T1000 (cell line): Measurements from ENCODE around the gene RPS6KC1.

ENCODE experiments used
- DNase-seq: peaks from one replicate; lab custom pipeline; 2025; ENCODE audit warnings: mixed read lengths; lab: John Stamatoyannopoulos, UW

RPS6KC1 gene

DNA sequence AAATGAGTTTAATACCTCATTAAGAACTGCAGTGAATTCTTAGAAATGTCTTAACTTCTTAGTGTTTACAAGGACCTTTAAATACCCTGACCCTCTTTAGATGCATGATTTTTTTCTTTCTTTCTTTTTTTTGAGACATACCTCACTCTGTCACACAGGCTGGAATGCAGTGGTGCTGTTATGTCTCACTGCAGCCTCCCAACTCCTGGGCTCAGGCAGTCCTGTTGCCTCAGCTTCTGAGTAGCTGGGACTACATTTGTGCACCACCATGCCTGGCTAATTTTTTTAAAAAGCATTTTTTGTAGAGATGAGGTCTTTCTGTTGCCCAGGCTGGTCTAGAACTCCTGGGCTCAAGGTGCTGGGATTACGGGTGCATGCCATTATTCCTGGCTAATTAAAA is 191.8 kb downstream of the RPS6KC1 start:
- no peak for DNase-seq

DNA sequence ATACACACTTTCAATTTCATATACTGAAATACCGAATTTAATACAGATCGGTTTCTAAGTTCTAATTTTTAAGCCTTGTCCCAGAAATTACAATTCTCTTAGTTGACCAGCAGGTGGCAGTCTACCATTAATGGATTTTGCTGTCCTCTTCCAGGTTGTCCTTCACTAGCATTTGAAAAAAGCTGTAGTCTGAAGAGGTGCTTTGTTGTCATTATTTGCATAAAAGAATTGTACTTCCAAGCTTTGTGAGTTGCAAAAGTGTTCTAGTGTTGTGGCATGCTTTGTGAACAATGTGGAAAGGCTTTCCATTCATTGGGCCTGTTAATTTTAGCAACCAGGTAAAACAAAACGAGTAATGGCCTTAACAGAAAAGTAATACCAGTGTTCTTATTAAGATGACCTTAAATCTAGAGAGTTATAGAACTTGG is 193.6 kb downstream of the RPS6KC1 start:
- DNase-seq, result no peak

DNA sequence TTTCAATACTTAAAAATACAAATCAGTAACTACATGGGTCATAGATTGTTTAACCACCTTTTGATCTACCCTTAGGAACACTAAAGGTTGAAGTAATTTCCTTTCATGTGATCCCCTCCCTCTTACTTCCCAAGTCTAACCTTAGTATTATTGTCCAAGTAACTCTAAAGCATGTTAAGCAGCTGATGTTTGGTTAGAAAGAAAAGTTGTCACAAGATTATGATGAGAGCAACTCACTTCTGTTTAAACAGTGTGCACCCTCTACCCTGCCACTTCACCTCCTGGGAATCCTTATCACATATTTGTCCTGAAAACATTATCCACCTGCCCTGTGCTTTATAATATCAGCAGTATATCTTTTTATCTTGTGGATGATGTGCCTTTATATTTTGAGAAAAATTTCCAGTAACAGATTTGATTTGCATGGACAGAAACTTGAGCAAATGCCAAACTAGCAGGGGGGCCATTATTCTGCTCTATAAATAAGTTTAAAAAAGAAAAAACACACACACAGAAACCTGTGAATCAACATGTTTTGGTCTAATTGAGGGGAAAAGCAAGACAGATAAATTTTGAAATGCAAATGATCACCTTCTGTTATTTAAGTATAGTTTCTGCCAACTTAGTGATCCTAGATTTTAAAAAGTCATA is 194.3 kb downstream of the RPS6KC1 start:
- no peak for DNase-seq

DNA sequence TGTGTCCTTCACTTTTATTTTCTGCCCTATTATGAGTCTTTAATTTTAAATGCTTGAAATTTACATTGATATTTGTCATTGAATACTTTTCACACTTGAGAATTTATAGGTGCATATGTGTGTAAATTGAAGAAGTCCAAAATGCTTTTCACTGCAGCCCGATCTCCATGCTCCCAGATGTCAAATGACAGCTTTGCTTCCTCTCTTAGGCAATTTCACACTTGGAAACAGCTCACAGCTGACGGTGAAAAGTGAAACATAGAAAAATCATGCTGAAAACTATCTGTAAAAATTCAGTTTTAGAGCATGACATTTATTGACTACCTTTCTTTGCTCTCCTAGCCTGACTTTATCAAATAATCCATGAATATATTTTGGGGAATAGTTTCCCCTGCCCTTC is 196.0 kb downstream of the RPS6KC1 start:
- no peak for DNase-seq

DNA sequence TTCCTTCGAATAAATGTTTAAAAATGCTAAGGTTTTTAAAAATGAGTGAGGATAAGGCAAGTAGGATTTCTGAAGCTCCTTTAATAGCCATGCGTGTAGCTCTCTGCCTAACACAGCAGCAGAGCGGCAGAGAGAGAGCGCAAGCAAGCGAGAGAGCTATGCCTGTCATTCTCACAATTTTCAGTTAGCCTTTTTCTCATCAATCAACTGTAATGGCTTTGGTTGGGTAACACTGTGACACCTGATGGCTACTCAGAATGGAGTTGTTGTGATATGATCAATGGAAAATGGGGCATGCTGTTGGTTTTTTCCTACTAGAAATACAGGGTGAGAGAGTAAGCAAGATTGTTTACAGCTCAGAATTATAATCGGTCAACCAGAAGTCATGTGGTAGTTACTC is 198.4 kb downstream of the RPS6KC1 start:
- no peak for DNase-seq

DNA sequence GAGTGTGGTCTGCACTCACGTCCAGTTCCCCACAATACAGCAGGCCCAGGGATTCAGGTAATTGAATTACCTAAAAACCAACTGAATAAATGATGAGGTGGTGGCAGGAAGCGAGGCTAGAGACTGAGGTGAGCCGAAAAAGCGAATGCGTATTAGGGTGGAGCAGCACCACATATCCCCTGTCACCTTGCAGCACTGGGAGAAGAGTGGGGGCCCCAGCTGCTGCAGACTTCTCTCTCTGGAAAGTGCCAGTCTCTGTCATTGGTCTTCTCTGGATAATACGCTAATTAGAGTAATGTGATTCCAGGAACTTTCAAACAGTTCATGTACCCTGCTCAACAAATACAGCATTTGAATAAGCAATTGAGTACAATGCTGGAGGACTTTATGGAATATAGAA is 199.0 kb downstream of the RPS6KC1 start:
- no peak for DNase-seq

DNA sequence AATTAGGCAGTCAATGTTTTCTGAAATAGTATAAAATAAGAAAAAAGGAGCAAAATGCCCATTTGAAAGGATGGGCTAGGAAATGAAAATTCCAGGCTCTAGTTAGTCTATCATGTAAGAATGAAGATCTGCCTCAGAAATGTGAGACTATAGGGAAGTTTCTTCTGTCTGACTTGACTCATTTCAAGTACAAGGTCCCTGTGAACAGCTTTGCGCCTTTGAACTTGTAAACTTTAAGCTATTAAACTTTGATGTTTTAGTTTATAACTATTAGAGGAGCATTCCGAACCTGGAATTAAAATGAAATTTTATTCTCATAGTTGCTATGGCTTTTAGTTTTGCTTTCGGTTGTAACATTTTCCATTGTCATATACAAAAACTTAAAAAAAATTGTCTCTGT is 199.4 kb downstream of the RPS6KC1 start:
- no peak for DNase-seq

DNA sequence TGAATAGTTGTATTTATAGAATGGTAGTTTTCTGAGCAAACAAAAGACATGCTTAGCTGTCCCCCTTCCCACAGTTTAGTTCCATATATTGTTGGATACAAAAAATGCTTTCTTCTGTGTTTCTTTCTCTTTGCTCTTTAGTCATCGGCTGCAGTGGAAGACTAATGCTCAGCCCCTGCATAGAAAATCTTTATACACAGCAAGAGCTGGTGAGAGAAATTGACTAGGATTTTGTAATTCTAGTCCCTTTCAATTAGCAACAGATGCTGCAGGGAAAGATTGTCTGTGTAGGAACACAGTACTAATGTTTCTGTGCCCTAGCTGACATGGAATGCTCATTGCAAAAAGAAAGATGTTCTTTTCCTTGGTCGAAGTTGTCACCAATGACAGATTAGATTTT is 200.9 kb downstream of the RPS6KC1 start:
- no peak for DNase-seq

DNA sequence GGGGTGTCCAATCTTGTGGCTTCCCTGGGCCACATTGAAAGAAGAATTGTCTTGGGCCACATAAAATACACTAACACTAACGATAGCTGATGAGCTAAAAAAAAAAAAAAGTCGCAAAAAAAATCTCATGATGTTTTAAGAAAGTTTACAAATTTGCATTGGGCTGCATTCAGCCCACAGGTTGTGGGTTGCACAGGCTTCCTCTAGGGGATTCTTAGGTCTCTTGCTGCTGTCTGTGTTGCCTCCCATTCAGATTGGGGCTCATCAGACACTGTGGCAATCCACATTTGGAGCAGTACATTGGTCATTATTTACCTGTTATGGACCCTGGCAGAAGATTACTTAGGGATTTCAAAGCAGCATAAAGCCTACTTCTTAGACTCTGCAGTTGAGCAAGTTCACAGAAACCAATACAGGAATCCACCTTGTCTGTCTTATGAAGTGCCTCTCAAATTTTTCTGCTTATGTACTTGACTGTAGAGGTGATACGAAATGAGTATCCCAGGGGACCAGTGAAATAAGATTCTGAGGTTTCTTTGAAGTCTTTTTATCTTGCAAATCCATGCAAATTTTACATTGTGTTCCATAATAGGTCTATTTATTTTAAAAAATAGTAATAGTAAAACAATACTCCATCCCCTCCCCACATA is 205.5 kb downstream of the RPS6KC1 start:
- DNase-seq, result no peak

DNA sequence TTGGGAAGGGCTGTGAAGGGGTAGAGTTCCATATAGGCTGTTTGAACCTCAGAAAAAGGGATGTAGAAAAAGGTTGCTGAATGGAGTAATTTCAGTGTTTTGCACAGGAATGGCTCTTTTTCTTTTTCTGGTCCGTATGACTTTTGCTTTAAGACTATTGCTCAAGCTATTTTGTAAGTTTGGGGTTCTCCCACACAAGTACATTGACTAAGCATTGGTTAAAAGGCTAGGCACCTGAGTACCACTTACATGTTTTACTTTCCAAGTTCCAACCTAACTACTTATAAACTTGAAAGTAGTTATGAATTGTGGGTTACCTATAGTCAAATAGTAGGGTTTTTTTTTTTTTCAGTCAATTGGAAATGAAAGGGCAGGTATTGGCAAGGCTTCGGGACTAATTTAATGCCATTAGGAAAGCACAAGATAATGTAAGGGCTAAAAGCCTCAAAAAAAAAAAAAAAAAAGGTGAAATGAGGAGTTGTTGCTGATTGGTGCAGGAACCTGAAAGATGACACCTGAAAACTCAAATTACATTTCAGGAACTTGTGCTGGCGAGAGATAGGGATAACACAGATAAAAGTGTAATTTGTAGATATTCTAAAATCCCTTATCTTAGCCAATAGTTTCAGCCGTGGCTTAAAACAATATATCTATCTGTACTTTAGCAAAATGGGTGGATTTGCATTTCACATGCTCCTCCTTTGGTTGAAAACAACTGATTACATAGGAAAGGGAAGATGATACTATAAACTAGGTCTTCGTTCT is 209.5 kb downstream of the RPS6KC1 start:
- DNase-seq, result no peak

DNA sequence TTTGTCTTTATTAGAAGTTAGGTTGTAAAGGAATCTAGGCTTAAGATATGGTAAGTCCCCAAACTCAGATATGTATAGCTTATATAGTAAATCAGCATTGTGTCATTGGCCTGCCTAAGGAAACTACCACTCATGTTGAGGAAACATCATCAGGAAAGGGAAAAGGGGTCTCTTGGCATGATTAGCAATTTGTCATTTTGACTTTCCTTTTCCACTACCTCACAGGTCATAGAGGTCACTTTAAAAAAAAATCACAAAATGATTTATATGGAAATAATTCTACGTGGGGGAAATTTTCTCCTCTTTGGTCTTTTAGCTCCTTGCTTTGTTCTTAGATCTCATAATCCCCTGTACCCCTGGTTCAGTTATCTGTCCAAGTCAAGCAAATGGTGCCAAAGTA is 213.5 kb downstream of the RPS6KC1 start:
- no peak for DNase-seq

DNA sequence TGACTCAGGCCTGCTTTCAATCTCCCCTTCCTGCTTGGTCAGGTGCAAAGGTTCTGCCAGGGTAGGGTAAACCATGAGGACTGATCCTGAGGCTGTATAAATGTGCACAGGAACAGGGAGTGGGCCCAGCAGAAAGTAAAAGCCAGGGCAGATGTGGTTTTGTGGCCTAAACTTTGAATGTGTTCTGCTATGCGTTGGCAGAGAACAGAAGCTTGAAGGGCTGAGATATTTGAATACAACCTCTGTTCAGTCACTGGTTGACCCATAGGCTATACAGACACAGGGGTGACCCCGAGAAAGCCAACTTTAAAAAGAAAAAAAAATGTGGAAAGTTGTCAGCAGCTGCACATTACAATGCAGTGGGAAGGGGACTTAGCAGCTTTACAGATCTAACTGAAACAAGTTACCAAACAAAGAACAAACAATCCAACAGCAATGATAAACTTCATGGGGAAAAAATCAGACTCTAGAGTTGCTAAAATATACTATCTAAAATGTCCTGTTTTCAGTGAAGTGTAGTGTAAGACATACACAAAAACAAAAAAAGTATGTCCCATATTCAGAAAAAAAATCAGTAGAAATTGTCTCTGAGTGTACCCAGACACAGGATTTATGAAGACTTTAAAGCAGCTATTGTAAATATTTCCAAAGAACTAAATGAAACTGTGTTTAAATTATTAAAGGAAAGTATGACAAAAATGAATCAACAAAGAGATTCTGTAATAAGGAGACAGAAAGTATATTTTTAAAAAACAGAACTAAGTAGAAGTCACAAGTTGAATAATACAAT is 216.1 kb downstream of the RPS6KC1 start:
- DNase-seq, result no peak

DNA sequence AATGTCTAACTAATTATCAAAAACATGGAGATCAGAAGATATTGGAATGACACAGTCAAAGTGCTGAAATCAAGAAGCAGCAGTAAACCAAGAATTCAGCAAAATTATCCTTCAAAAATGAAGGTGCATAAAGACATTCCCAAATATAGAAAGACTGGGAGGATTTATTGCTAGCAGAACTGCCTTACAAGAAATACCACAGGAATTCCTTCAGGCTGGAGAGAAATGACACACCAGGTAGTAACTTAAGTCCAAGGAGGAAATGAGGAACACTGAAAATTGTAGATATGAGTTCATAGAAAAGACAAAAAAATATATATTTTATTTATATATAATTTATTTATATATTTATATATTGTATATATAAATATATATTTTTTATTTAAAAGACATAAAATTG is 217.2 kb downstream of the RPS6KC1 start:
- no peak for DNase-seq

DNA sequence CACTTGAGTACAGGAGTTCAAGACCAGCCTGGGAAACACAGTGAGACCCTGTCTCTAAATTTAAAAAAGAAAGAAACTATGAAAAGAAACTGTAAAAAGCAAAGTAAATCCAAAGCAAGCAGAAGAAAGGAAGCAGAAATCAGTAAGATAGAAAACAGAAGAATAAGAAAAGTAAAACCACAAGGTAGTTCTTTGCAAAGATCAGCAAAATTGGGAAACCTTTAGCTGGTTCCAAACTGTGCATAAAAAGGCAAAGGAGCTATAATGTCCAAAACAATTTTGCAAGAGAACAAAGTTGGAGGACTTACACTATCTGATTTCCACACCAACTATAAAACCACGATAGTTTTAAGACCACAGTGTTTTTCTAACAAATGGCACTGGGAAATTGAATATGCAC is 218.8 kb downstream of the RPS6KC1 start:
- DNase-seq, result no peak

DNA sequence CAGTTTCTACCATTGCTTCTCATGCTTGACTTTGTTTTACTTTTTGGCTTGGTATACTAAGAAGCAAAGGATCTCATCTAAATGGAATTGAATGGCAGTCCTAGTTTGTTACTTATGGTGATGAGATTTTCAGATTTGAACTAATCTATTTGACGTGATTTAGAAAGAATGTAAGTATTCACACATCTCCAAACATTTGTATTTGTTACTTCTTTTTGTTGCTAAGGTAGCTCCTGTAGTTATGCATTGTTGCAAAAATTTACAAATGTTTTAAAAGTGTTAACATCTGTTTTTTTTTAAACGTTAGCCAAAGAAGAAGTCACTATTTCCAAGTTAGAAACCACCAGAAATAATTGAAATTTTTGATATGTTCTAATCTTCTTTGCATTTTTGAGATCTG is 222.5 kb downstream of the RPS6KC1 start:
- no peak for DNase-seq

DNA sequence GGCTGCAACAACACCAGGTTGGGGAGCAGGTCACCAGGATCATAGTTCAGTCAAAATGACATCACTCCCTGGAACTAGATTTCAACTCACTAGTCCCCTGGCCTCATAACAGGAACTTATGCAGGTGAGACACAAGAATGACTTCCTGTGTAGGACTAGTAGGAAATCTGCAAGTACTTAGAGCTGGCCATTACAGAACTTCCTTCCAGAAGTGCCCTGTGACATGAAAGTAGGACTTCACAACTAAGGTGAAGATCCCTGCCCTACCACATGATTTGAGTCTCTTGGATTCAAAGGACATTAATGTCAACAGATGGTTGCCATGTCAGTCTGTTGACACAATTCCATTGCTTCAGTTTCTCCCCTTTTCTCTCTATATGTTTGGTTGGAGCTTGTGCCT is 223.1 kb downstream of the RPS6KC1 start:
- no peak for DNase-seq

DNA sequence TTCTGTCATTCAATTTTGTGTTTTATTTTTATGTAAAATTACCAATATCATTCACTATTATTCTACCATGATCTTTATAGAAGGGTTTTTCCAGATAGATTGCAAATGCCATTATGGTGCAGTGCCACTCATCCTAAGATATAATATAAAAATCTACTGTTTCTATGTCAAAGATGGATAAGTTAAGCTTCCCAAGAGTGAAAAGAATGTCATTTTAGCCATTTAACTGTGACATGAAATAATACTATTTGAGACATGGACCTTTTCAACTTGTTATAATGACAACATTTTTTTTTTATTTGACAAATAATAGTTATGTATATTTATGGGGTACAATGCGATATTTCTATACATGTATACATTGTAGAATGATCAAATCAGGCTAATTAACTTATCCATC is 224.3 kb downstream of the RPS6KC1 start:
- no peak for DNase-seq

DNA sequence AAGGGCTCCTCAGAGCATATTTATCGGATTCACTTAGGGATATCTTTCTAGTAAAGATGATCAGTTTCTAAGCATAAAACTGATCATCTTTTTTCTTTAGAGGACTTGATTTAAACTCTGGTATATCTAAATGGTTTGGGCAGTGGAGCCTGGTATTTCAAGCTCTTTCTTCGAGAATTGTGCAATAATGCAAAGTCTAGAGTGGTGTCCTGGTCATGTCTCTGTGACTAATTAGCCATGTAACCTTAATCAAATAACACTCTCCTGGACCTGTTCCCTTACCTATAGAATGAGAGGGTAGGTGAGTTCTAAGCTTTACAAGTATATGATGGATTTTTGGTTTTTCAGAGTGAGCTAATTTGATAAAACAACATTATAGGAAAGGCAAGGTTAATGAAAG is 225.2 kb downstream of the RPS6KC1 start:
- no peak for DNase-seq

DNA sequence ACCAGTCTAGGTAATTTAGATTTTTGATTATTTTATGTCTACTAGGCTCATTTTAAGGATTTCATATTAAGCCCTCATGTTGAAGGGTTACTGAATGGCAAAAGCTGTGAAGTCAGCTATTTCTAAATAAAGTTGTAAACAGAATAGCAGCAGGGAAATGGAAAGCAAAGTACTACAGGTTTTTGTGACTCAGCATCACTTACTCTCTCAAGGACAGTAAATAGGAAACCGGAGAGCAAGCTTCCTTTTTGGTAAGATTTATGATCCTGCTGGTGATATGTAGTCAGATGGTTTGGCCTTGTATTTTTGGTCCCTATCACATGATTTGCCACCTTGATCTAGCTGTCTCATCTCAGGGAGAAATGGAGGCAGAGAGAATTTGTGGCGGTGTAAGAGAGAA is 226.0 kb downstream of the RPS6KC1 start:
- no peak for DNase-seq

DNA sequence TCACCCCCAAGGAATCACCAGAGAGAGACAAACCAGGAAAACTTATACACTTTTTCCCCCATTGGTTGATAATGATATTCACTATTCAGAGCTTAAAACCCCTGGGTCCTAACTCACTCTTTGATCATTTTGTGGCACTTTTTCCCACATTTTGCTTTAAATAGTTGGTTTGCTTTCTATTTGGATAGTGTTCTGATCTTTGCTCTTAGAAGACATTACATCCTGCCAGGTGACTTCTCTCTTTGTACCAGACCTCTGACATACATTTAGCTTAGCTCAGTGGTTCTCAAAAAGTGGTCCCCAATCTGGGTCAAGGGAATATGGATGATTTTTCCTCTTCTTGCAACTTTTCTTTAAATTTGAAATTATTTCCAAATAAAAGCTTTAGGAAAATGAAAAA is 228.4 kb downstream of the RPS6KC1 start:
- no peak for DNase-seq

DNA sequence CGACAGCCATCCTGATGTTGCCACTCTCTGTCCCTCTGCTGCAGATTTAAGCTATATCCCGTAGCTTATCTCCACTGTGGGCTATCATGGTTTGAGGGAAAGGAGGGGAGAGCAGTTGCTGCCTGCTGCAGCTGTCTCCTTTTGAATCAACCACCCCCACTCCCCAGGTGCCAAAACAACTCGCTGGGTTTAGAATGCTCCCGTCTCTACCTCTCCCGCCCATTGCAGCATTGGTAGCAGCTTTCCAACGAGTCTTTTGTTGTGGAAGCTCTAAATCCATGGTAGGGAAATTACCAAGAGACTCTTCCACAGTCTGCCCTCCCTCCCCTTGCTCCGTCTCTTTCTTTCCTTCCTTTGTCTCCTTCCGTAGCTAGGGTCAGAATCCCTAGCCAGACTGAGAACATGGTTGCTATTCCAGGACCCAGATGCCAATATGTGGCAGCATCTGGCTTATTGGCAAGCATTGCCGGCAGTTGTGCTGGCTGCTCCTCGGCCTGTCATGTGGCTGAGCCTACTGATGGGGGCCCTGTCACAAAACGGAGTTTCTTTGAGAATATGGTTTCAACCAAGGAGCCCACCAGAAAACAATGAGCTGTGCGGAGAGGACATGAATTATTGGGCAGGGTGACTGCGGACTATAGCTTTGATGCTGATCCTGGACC is 230.7 kb downstream of the RPS6KC1 start:
- no peak for DNase-seq

DNA sequence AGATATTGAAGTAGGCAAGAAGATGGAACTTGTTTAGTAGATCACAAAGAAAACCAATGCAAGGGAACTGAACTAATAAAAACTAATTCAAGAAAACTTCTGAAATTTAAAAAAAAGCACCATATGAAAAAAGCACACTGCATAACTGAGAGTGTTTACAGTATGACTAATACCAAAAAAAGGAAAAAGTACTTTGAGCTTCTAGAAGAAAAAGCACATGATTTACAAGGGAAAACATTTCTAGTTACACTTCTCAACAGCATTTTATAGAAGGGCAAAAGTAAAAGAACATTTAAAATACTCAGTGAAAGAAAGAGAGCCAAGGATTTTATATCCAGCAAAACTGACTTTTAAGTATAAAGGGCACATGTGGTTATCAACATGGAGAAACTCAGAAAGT is 233.6 kb downstream of the RPS6KC1 start:
- no peak for DNase-seq
